GM19395 (cell line): ENCODE data around the gene SRP68.
"Not testable (repeated sequence)": the region's sequence is repeated elsewhere in the genome, so short reads cannot be mapped to it uniquely, and the experiment has no call there.

ENCODE experiments used
- ATAC-seq: cut with Tn5 transposase; IDR thresholded peaks from one replicate; pipeline ENCODE4 v1.9.1; 2021; ENCODE audit warnings: mild to moderate bottlenecking, moderate library complexity; ENCODE audit not compliant: unreplicated experiment

Gene SRP68

GRCh38 chr17:76048025-76048605 lies 24.2 kb downstream of the SRP68 start:
- ATAC-seq = no peak

GRCh38 chr17:76046064-76046463 lies 26.3 kb downstream of the SRP68 start:
- ATAC-seq = no peak

GRCh38 chr17:76044475-76045007 lies 27.8 kb downstream of the SRP68 start:
- not testable (repeated sequence) for ATAC-seq

- not testable (repeated sequence) for ATAC-seq
Measured at GRCh38 chr17:76042868-76043267, 29.4 kb downstream of the SRP68 start.

GRCh38 chr17:76040376-76040775 lies 31.9 kb downstream of the SRP68 start:
- ATAC-seq = no peak

- ATAC-seq = no peak
Measured at GRCh38 chr17:76039121-76039520, 33.2 kb downstream of the SRP68 start.

GRCh38 chr17:76038050-76038449 lies 34.3 kb downstream of the SRP68 start:
- ATAC-seq = no peak

GRCh38 chr17:76036497-76037261 lies 35.6 kb downstream of the SRP68 start:
- no peak for ATAC-seq

- ATAC-seq = no peak
Measured at GRCh38 chr17:76034428-76035350, 37.6 kb downstream of the SRP68 start.

- ATAC-seq = no peak
Measured at GRCh38 chr17:76033139-76033538, 39.2 kb downstream of the SRP68 start.

- no peak for ATAC-seq
Measured at GRCh38 chr17:76032780-76033108, 39.6 kb downstream of the SRP68 start.

GRCh38 chr17:76032073-76032779 lies 40.1 kb downstream of the SRP68 start:
- no peak for ATAC-seq

- no peak for ATAC-seq
Measured at GRCh38 chr17:76027159-76027839, 45.0 kb downstream of the SRP68 start, which contains the start of gene EVPL. Gene EVPL, minus strand, starts transcription at chr17:76027306. Its CDS starts 108 bp downstream, at chr17:76027198.

- no peak for ATAC-seq
Measured at GRCh38 chr17:76026714-76027158, 45.6 kb downstream of the SRP68 start.

GRCh38 chr17:76025294-76025693 lies 47.0 kb downstream of the SRP68 start:
- ATAC-seq = no peak

- ATAC-seq = no peak
Measured at GRCh38 chr17:76024353-76024752, 48.0 kb downstream of the SRP68 start.

- ATAC-seq = no peak
Measured at GRCh38 chr17:76023900-76024237, 48.4 kb downstream of the SRP68 start.

- no peak for ATAC-seq
Measured at GRCh38 chr17:76022973-76023899, 49.1 kb downstream of the SRP68 start.

GRCh38 chr17:76022285-76022684 lies 50.0 kb downstream of the SRP68 start:
- ATAC-seq = no peak
